GM12873 (cell line): ENCODE measurements around the gene ZCCHC7.

ENCODE experiments used
- TF ChIP-seq, protein P1 (sequence below): IDR thresholded peaks from 2 replicates; pipeline ENCODE4 v1.5.1; 2012; ENCODE audit warnings: low read depth, mild to moderate bottlenecking, moderate library complexity, low read length, control low read depth; ENCODE audit not compliant: insufficient read depth; ENCODE audit errors: missing control alignments

The ZCCHC7 gene

DNA sequence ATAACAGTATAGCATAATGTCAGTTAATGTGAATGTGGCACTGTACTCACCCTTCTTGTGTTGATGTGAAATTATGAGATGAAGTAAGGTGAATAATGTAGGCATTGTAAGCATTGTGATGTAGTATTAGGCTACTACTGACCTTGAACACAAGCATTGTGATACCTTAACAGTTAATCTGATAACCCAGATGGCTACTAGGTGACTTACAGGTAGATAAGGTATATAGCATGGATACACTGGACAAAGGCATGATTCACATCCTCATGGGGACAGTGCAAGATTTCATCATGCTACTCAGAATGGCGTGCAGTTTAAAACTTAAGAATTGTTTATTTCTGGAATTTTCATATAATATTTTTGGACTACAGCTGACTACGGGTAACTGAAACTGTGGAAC is 134.8 kb downstream of the ZCCHC7 start:
- TF ChIP-seq, protein P1, sequence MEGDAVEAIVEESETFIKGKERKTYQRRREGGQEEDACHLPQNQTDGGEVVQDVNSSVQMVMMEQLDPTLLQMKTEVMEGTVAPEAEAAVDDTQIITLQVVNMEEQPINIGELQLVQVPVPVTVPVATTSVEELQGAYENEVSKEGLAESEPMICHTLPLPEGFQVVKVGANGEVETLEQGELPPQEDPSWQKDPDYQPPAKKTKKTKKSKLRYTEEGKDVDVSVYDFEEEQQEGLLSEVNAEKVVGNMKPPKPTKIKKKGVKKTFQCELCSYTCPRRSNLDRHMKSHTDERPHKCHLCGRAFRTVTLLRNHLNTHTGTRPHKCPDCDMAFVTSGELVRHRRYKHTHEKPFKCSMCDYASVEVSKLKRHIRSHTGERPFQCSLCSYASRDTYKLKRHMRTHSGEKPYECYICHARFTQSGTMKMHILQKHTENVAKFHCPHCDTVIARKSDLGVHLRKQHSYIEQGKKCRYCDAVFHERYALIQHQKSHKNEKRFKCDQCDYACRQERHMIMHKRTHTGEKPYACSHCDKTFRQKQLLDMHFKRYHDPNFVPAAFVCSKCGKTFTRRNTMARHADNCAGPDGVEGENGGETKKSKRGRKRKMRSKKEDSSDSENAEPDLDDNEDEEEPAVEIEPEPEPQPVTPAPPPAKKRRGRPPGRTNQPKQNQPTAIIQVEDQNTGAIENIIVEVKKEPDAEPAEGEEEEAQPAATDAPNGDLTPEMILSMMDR: no peak

DNA sequence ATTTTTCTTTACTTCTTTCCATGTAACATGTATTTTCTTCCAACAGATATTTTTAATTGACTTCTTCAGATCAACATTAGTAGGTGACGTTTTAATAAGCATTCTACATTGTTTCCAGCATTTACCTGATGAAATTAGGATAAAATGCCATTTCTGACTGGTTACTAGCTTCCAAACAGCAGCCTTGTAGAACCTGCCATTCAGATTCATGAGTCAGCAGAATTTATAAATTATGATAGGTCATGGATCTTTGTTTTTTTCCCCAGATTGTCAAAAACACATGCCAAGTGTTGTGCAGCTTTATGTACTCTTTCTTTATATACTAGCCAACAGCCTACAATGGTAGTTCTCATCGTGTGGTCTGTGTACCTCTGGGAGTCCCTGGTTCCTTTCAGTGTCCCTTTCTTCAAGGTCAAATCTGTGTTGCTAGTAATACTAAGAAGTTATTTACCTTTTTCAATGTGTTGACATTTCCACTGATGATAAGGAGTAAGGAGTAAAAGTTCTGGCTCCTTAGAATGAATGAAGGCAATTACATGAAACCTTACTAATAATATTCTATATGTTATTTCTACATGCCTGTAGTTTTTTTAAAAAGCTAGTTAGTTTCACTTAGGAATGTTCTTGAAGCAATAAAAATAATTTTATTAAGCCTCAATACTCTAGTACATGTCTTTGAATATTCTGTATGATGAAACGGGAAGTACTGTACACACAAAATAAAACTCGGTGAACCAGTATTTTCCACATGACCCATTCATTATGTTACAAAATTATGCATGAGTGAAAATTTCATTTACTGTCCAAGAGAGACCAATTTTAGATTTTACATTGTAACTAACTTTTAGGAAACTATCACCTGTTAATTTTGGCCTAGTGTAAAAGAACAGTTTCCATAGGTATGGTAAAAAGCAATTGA is 135.8 kb downstream of the ZCCHC7 start:
- TF ChIP-seq, protein P1: no peak

DNA sequence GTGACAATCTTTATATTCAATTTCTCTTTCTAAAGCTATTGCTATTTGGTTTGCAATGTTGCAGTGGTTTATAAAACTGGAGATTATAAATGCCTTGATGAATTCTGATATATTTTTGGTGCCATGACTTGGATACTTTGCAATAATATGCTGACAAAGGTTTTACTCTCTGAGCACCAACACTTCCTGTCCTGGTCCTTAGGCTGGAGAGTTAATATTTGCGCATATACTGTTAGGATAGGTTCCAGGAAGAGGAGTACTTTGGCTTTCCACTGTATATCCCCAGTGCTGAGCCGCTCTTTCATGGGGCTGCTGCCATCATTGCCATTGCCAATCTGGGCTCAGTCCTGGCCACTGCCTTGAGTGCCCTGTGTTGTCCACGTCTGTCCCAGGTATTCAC is 139.6 kb downstream of the ZCCHC7 start:
- TF ChIP-seq, protein P1: no peak

DNA sequence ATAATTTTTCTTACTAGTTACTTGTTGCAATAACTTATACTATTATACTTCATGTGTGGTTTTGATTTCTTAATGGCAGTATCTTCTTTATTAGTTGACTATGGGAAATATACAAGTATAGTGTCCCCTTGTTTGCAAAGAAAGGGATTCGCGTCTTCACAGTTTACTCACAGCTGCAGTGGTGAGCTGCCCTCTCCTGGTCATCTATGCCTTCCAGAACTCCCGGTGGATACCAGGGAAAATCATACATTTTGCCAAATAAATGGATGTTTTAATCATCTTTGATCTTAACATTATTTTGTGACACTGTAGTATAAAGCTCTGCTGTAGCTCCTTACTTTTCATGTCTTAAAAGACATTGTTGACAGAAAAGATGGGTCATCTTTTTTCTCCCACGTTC is 142.0 kb downstream of the ZCCHC7 start:
- TF ChIP-seq, protein P1: peak; percentile 29

DNA sequence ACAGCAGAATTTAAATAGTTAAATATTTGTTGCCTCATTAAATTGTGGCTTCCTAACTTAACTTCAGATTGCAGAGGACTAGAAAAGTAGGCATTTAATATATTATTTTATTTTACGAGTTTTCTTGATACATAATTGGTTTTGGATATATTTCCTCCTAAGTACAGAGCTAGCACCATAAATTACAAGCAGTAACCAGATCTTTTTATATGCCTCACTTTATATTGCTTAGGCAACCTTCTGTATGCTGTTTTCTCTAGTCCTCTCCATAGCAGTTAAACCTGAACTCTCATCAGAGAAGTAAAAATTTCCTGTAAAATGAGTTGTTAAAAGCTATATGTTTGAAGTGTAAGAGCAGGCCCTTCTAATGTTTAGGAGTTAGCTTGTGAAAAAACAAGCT is 144.2 kb downstream of the ZCCHC7 start:
- TF ChIP-seq, protein P1: no peak

DNA sequence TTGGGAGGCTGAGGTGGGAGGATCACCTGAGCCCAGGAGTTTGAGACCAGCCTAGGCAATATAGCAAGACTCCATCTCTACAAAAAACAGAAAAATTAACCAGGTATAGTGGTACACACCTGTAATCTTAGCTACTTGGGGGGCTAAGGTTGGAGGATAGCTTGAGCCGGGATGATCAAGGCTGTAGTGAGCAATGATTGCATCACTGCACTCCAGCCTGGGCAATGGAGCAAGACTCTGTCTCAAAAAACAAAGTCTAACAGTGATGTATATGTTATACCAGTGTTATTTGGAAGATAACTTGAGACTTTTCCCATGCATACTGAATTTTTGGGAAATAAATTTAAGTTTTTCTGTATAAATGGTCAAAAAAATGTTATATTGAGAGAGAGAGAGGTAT is 146.3 kb downstream of the ZCCHC7 start:
- TF ChIP-seq, protein P1: no peak

DNA sequence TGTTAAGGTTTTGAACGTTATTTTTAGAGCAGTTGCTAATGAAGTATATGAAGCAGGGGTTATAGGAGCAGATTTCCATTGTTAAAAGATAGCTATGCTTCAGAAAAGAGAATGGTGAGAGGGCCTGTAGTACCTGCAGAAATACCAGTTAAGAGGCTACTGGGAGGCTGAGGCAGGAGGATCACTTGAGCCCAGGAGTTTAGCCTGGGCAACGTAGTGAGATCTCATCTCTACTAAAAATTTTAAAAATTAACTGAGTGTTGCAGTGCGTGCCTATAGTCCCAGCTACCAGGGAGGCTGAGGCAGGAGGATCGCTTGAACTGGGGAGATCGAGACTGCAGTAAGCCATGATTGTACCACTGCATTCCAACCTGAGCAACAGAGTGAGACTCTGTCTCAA is 148.8 kb downstream of the ZCCHC7 start:
- TF ChIP-seq, protein P1: no peak
